OCI-LY3 (cell line): ENCODE measurements around the gene FAAP100.

Source experiments
- H2AFZ ChIP-seq: fragments of 200-600, 300-600 bp; shearing (Covaris generic); 2 replicates; pipeline ENCODE4 v1.6.0; 2014; ENCODE audit warnings: antibody characterized with exemption, low read depth, low read length
- H3K27ac ChIP-seq: fragments of 200-600, 300-600 bp; sonication (generic); 2 replicates; pipeline ENCODE4 v1.5.1; 2014; ENCODE audit warnings: mild to moderate bottlenecking, low read length, moderate library complexity, mixed read lengths
- H3K27me3 ChIP-seq: fragments of 200-600, 300-600 bp; sonication (generic); 2 replicates; pipeline ENCODE4 v1.6.1; 2014; ENCODE audit warnings: low read depth, low read length, mixed read lengths
- H3K36me3 ChIP-seq: fragments of 200-600, 300-600 bp; sonication (generic); replicated peaks from 2 replicates; pipeline ENCODE3; 2014; ENCODE audit warnings: low read depth, low read length, mixed read lengths
- H3K4me1 ChIP-seq: fragments of 300-600, 200-600 bp; sonication (generic); 2 replicates; pipeline ENCODE4 v1.6.1; 2014; ENCODE audit warnings: low read length, mixed read lengths
- H3K4me2 ChIP-seq: fragments of 200-600, 300-600 bp; sonication (generic); 2 replicates; pipeline ENCODE4 v1.6.1; 2014; ENCODE audit warnings: low read length, mixed read lengths
- H3K4me3 ChIP-seq: fragments of 300-600, 200-600 bp; sonication (generic); 2 replicates; pipeline ENCODE4 v1.5.1; 2014; ENCODE audit warnings: antibody characterized with exemption, mild to moderate bottlenecking, low read length, moderate library complexity
- H3K79me2 ChIP-seq: fragments of 300-600, 200-600 bp; shearing (Covaris generic); 2 replicates; pipeline ENCODE4 v1.6.1; 2014; ENCODE audit warnings: mild to moderate bottlenecking, low read length, mixed read lengths
- H3K9ac ChIP-seq: fragments of 300-600, 200-600 bp; shearing (Covaris generic); 2 replicates; pipeline ENCODE4 v1.6.0; 2014; ENCODE audit warnings: mild to moderate bottlenecking, low read length, moderate library complexity
- H3K9me3 ChIP-seq: fragments of 200-600, 300-600 bp; shearing (Covaris generic); 2 replicates; pipeline ENCODE4 v1.6.1; 2014; ENCODE audit warnings: low read length, mixed read lengths; ENCODE audit not compliant: insufficient read depth
- H4K20me1 ChIP-seq: fragments of 200-600, 300-600 bp; sonication (generic); 2 replicates; pipeline ENCODE4 v1.6.1; 2016; ENCODE audit warnings: low read length, mixed read lengths; ENCODE audit not compliant: insufficient read depth
- CTCF ChIP-seq: fragments of 200-600, 300-600 bp; sonication (generic); IDR thresholded peaks from 2 replicates; pipeline ENCODE4 v1.5.1; 2014; ENCODE audit warnings: antibody characterized with exemption, low read length, low read depth
- EZH2phosphoT487 ChIP-seq: fragments of 200-600 bp; shearing (Covaris generic); IDR thresholded peaks from 2 replicates; pipeline ENCODE4 v1.6.1; 2018; ENCODE audit warnings: antibody characterized with exemption, mixed run types, low read depth

FAAP100 gene

DNA sequence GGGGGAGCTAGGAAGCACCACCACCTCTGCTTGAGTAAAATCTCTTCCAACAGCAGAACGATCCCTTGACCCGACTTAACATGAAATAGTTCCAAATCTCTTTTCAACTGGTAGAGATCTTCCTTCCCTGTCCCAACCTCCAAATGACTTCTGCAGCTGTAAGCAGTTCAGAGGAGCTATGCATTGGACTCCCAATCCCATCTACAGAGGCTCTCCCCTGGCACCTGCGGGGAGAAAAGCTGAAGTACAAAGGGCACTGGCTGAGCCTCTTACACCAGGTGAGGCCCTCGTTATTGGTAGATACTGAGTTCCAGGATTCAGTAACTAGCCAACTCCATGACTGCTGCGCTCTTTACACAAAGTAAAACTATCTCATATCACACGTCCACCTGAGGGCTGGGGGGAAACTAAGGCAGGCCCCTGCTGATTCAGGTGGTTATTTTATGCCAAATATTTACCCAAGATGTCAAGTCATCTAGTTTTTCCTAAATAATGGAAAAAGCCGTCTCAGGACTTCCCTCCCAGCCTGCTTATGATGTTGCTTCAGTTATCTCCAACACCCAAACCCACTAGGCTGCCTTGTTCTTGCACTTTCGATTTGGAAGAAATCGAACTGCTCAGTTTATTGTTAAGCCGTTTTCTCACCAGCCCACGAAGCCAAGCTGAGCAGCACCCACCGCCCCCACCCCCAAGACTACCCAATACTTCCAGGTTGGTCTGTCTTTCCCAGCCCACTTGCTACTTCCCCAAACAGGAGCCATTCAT lies 42.8 kb downstream of the FAAP100 start:
- peak overlapping the region; percentile 96 for H3K4me2 ChIP-seq
- H3K79me2 ChIP-seq, result peaks cover 30% of the 10 kb centered on the region
- no peaks in the 10 kb centered on the region for H3K9me3 ChIP-seq
- H3K4me1 ChIP-seq, result peaks cover 23% of the 10 kb centered on the region
- no peak overlapping the region for H2AFZ ChIP-seq
- H3K36me3 ChIP-seq, result peaks cover 40% of the 10 kb centered on the region
- no peaks in the 10 kb centered on the region for H3K27me3 ChIP-seq
- no peak for TF ChIP-seq EZH2phosphoT487
- TF ChIP-seq CTCF, result no peak
- H3K9ac ChIP-seq, result 0 out of 2 replicates have a peak overlapping the region, but pooled peaks have one; percentile 94
- peaks cover 38% of the 10 kb centered on the region for H4K20me1 ChIP-seq
- peak overlapping the region; percentile 99 for H3K4me3 ChIP-seq
- 0 out of 2 replicates have a peak overlapping the region, but pooled peaks have one; percentile 14 for H3K27ac ChIP-seq

- TF ChIP-seq EZH2phosphoT487, result no peak
- TF ChIP-seq CTCF, result no peak
- no peaks in the 10 kb centered on the region for H3K9me3 ChIP-seq
- H4K20me1 ChIP-seq, result peaks cover 38% of the 10 kb centered on the region
- H3K27ac ChIP-seq, result no peak overlapping the region
- H3K27me3 ChIP-seq, result no peaks in the 10 kb centered on the region
- H3K79me2 ChIP-seq, result peaks cover 30% of the 10 kb centered on the region
- H3K36me3 ChIP-seq, result peaks cover 40% of the 10 kb centered on the region
- peaks cover 23% of the 10 kb centered on the region for H3K4me1 ChIP-seq
- H3K4me3 ChIP-seq, result no peak overlapping the region
- no peak overlapping the region for H2AFZ ChIP-seq
- no peak overlapping the region for H3K4me2 ChIP-seq
- H3K9ac ChIP-seq, result no peak overlapping the region
Measured at GRCh38 chr17:81508639-81509206, 43.4 kb downstream of the FAAP100 start.

DNA sequence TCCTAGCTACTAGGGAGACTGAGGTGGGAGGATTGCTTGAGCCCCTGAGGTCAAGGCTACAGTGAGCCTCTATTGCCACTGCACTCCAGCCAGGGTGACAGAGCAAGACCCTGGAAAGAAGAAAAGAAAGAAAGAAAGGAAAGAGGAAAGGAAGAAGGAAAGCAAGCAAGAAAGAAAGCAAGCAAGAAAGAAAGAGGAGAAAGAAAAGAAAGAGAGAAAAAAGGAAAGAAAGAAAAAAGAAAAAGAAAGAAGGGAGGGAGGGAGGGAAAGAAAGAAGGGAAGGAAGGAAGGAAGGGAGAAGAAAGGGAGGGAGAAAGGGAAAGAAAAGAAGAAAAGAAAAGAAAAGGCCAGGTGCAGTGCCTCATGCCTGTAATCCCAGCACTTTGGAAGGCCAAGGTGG lies 48.5 kb downstream of the FAAP100 start:
- no peak for TF ChIP-seq CTCF
- TF ChIP-seq EZH2phosphoT487, result no peak
- no peaks in the 10 kb centered on the region for H3K9me3 ChIP-seq
- peaks cover 2% of the 10 kb centered on the region for H4K20me1 ChIP-seq
- no peak overlapping the region for H3K9ac ChIP-seq
- no peak overlapping the region for H2AFZ ChIP-seq
- peaks cover 2% of the 10 kb centered on the region for H3K36me3 ChIP-seq
- no peaks in the 10 kb centered on the region for H3K79me2 ChIP-seq
- H3K27me3 ChIP-seq, result no peaks in the 10 kb centered on the region
- no peak overlapping the region for H3K4me3 ChIP-seq
- no peaks in the 10 kb centered on the region for H3K4me1 ChIP-seq
- no peak overlapping the region for H3K4me2 ChIP-seq
- no peak overlapping the region for H3K27ac ChIP-seq

DNA sequence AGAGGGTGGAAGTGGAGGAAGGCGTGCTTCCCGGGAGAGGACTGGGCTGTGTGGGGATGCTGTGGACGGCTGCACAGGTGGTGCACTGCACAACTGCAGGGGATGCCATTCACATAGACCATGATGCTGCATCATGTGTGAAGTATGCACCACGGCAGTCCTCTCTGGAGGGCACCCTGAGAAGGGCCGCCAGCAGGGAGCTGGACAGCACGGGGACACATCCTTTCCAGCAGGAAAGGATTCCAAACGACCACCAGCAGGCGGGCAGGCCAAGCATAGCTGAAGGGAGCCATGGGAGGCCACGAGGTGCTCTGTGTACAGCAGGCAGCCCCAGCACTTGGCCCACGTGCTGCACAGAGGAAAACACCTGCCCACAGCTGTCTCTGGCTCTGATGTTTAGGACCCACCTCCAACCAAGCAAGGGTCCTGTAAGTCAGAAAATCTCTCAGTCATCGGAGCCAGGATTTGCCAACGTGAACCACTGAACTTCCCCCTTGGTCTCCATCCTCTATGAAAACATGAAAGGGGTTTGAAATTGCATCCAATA lies 49.6 kb downstream of the FAAP100 start:
- H3K4me3 ChIP-seq, result no peak overlapping the region
- no peak overlapping the region for H3K27ac ChIP-seq
- no peaks in the 10 kb centered on the region for H3K79me2 ChIP-seq
- no peaks in the 10 kb centered on the region; the same call in 1 of the 2 replicates for H4K20me1 ChIP-seq
- no peak overlapping the region for H3K9ac ChIP-seq
- H3K36me3 ChIP-seq, result no peaks in the 10 kb centered on the region
- H2AFZ ChIP-seq, result no peak overlapping the region
- TF ChIP-seq CTCF (no peak), EZH2phosphoT487 (no peak)
- H3K4me1 ChIP-seq, result no peaks in the 10 kb centered on the region
- H3K27me3 ChIP-seq, result no peaks in the 10 kb centered on the region
- H3K9me3 ChIP-seq, result no peaks in the 10 kb centered on the region
- no peak overlapping the region for H3K4me2 ChIP-seq
